H1 (cell line): ENCODE measurements around the gene GABBR1.

ENCODE experiments used
- BCL11A ChIP-seq, 2 experiments: IDR thresholded peaks; one replicate each; pipeline ENCODE4 v1.6.1; 2011; ENCODE audit warnings: low read depth in 2 of 2, low read length in 2 of 2, mild to moderate bottlenecking in 2 of 2
- CEBPB ChIP-seq: IDR thresholded peaks from 2 replicates; pipeline ENCODE4 v1.6.1; 2012; ENCODE audit warnings: low read depth, low read length
- POLR2A ChIP-seq, 2 experiments: IDR thresholded peaks; 1 replicate in 1 of 2; 2 replicates in 1 of 2; pipeline ENCODE4 v1.6.1; 2011; ENCODE audit warnings: low read depth in 2 of 2, low read length in 2 of 2, mild to moderate bottlenecking in 2 of 2; ENCODE audit errors: control extremely low read depth in 1 of 2
- POLR2AphosphoS5 ChIP-seq: IDR thresholded peaks from 2 replicates; pipeline ENCODE4 v1.6.1; 2011; ENCODE audit warnings: low read depth, low read length
- RAD21 ChIP-seq, 2 experiments: IDR thresholded peaks in 1 of 2; conservative IDR thresholded peaks in 1 of 2; 2 replicates each; pipeline ENCODE4 v1.6.1; 2011; ENCODE audit warnings: low read depth in 2 of 2, low read length in 2 of 2, improper control_type of control experiment in 1 of 2, inconsistent platforms in 1 of 2, mild to moderate bottlenecking in 1 of 2, moderate library complexity in 1 of 2
- TAF1 ChIP-seq: IDR thresholded peaks from 2 replicates; pipeline ENCODE4 v1.6.1; 2011; ENCODE audit warnings: mild to moderate bottlenecking, low read depth, low read length
- TEAD4 ChIP-seq: IDR thresholded peaks from 2 replicates; pipeline ENCODE4 v1.6.1; 2012; ENCODE audit warnings: low read depth, low read length, inconsistent platforms, mixed read lengths

- no peak for TF ChIP-seq TAF1
- TF ChIP-seq TEAD4: no peak
- no peak for TF ChIP-seq POLR2A (IDR thresholded peaks at IDR 0.05; ENCODE audit: control extremely low read depth in 1 of 2, low read depth in 2 of 2, low read length in 2 of 2)
- TF ChIP-seq POLR2AphosphoS5: no peak
- TF ChIP-seq CEBPB: no peak
- TF ChIP-seq RAD21 (IDR thresholded peaks at IDR 0.05 in 1 of 2, conservative IDR thresholded peaks at IDR 0.05 in 1 of 2; ENCODE audit: low read depth in 2 of 2, low read length in 2 of 2): no peak
- no peak for TF ChIP-seq BCL11A (IDR thresholded peaks at IDR 0.05; ENCODE audit: low read depth in 2 of 2, low read length in 2 of 2)
Observed at GRCh38 chr6:29680416-29680815, 47.4 kb upstream of the GABBR1 start.
